ENCODE results near the gene PABPC3.

Gene PABPC3

DNA sequence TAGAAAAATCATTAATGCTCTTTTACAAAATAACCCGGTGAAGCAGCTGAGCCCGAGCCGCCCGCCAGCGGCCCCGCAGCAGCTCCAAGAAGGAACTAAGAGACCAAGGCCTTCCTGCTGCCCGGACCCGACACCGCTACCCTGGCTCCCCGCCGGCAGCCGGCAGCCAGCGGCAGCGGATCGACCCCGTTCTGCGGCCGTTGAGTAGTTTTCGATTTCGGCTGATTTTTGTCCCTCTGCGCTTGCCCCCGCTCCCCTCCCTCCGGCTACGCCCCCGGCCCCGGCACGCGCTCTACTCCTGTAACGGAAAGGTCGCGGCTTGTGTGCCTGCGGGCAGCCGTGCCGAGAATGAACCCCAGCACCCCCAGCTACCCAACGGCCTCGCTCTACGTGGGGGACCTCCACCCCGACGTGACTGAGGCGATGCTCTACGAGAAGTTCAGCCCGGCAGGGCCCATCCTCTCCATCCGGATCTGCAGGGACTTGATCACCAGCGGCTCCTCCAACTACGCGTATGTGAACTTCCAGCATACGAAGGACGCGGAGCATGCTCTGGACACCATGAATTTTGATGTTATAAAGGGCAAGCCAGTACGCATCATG lies at the start of gene PABPC3:
Gene PABPC3, plus strand, starts transcription at position 286 of the 603 bp plus-strand sequence. Its CDS starts 63 bp downstream, at position 349.
- no peak for DNase-seq (ENCODE audit: low read depth in 2 of 2)

- DNase-seq (ENCODE audit: low read depth in 2 of 2), result no peak
Measured at GRCh38 chr13:25046274-25046984, 49.5 kb upstream of the PABPC3 start.

DNA sequence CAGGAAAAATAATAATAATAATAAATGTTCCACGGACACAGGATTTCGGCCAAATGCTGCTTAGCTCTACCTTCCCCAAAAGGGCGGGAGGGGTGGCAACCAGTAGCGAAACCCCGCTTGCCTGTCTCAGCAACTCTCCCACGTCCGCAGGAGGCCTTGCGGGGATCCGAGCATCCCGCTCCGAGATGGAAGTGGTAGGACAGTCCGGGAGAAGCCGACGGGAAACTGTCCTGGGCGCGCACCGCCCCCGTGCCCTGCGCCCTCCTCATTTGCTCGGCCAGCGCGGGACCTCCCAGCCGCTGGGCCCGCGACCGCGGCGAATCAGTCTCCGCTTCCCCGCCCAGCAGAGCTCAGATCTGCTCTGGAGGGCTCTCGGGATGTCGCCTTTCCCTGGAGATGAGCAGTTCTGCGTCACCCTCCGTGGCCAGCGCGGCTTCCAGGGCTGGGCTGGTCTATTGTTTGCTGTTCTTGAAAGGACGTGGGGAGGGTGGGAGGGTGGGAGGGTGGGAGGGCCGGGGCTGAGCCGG lies 48.9 kb upstream of the PABPC3 start:
- DNase-seq (ENCODE audit: low read depth in 2 of 2), result no peak

GRCh38 chr13:25051065-25051464 lies 44.9 kb upstream of the PABPC3 start:
- no peak for DNase-seq (ENCODE audit: low read depth in 2 of 2)

- no peak for DNase-seq (ENCODE audit: low read depth in 2 of 2)
Measured at GRCh38 chr13:25059166-25059565, 36.8 kb upstream of the PABPC3 start.

DNA sequence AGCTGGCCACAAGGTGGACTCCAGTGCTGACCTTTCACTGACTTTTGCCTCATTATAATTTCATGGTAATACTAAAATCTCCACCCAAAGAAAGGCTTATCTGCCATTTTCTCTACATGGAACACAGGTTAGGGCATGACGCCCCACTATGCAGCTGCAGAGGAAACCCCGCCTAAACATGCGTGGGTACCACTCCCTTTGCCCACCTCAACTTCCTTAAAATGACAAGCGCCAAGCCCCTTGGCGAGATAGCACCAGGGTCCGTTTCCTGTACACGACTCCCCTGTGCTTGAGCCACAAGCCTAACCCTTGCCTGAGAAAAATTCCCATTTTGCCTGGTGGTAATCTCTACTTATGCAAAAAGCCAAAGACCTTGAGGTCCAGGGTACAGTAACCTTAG lies 36.0 kb upstream of the PABPC3 start:
- DNase-seq (ENCODE audit: low read depth in 2 of 2), result no peak

GRCh38 chr13:25062479-25062878 lies 33.5 kb upstream of the PABPC3 start:
- DNase-seq (ENCODE audit: low read depth in 2 of 2), result no peak

- no peak for DNase-seq (ENCODE audit: low read depth in 2 of 2)
Measured at GRCh38 chr13:25064396-25064795, 31.5 kb upstream of the PABPC3 start.

- no peak for DNase-seq (ENCODE audit: low read depth in 2 of 2)
Measured at GRCh38 chr13:25065974-25066770, 29.8 kb upstream of the PABPC3 start.

GRCh38 chr13:25067064-25067463 lies 28.9 kb upstream of the PABPC3 start:
- no peak for DNase-seq (ENCODE audit: low read depth in 2 of 2)

DNA sequence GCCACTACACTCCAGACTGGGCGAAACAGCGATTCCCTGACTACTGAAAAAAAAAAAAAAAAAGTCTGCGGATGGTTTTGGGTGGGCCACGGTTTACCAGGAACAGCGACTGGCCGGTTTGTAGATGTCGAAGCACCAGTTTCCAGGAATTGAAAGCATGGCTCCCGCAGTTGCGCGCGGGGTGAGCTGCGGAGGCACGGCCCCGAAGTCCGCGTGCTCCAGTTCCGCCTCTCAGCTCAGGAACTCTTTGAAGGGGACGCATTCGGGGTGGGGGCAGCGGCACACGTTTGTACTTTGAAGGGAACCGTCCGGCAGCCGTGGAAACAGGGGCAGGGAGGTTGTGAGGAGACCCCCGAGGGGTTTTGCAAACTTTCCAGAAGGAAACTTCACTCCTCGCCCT lies 27.1 kb upstream of the PABPC3 start:
- DNase-seq (ENCODE audit: low read depth in 2 of 2), result no peak

DNA sequence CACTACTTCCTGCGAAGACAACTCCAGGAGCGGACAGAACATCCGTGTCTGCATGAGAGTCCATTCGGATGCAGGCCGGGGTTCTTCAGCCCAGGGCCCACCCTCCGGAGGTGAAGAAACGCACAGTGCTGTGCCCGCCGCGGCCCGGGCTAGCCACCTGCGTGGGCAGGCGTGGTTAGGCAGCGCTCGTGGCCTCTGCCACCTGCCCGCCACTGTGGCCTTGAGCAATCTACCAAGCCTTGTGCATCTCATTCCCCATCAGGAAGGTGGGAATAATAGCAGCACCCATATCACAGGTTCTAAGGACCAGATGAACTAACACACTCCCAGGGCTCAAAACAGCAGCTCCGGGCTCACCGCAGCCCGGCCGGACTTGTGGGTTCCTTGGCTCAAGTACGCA lies 26.7 kb upstream of the PABPC3 start:
- no peak for DNase-seq (ENCODE audit: low read depth in 2 of 2)

GRCh38 chr13:25069911-25070310 lies 26.0 kb upstream of the PABPC3 start:
- DNase-seq (ENCODE audit: low read depth in 2 of 2), result no peak

DNA sequence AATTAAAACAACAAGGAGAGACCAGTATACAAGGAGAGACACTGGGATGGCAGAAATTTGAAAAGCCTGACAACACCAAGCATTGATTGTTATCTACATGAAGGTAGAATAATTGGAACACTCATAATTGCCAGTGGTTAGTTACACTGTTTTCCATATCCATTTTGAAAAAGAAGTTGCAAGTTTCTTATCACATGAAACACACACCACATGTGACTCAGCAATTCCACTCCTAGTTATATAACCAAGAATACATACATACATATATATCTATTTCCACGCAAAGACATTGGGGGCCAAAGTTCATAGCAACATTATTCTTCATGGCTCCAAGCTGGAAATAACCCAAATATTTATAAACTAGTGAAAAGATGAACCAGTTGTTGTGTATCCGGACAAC lies 15.2 kb upstream of the PABPC3 start:
- no peak for DNase-seq (ENCODE audit: low read depth in 2 of 2)

- DNase-seq (ENCODE audit: low read depth in 2 of 2), result no peak
Measured at GRCh38 chr13:25084096-25084495, 11.8 kb upstream of the PABPC3 start.

- DNase-seq (ENCODE audit: low read depth in 2 of 2), result no peak
Measured at GRCh38 chr13:25085125-25085742, 10.7 kb upstream of the PABPC3 start.

DNA sequence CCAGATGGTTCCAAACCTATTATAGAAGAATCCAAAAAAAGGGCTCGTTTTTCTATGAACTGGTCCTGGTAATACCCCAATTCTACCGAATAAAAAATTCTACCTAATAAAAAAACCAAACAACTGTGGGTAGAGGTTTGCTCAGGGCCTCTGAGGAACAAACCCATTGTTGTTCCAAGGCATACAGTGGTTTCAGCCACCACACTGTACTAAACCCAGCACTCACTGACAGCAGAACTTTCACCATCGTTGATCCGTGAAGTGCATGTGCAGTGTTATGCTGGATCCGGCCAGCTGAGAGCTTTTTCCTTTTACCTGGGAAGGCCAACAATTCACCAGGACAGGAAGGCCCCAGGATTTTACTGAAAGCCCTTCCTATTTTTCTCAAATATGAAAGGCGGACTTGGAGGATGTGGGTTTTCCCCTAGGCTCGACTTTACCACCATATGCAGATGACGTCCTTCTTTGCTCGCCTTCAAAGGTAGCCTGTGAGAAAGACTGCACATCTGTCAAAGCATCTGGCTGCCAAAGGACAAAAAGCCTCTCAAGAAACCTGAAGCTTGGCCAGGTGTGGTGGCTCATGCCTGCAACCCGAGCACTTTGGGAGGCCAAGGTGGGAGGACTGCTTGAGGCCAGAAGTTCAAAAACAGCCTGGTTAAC lies 7.2 kb upstream of the PABPC3 start:
- DNase-seq (ENCODE audit: low read depth in 2 of 2), result no peak

DNA sequence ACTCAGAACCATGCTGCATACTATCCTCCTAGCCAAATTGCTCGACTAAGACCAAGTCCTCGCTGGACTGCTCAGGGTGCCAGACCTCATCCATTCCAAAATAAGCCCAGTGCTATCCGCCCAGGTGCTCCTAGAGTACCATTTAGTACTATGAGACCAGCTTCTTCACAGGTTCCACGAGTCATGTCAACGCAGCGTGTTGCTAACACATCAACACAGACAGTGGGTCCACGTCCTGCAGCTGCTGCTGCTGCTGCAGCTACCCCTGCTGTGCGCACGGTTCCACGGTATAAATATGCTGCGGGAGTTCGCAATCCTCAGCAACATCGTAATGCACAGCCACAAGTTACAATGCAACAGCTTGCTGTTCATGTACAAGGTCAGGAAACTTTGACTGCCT lies 1.5 kb downstream of the PABPC3 start:
- DNase-seq (ENCODE audit: low read depth in 2 of 2), result no peak

DNA sequence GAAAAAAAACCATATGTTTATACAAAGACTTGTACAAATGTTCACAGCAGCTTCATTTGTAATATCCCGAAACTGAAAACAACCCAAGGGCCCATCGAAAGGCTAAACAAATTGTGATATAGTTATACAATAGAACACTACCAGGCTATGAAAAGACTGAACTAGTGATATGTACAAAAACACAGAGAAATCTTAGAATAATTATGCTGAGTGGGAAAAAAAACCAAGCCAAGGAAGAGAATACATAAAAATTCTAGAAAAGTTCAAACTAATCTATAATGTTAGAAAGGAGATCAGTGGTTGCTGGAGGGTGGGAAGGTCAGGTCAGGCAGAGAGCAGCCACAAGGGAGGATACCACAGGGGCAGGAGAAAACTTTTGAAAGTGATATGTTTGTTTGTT lies 7.8 kb downstream of the PABPC3 start:
- DNase-seq (ENCODE audit: low read depth in 2 of 2), result no peak

DNA sequence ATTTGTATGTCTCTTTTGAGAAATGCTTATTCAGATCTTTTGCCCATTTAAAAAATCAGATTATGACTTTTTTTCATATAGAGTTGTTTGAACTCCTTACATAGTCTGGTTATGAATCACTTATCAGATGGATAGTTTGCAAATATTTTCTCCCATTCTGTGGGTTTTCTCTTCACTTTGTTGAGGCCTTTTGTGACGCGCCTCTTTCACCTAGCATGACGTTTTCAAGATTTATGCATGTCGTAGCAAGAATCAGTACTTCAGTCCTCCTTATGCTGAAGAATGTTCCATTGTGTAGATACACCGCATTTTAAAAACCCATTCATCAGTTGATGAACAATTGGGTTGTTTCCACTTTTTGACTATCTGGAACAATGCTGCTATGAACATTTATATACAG lies 13.4 kb downstream of the PABPC3 start:
- no peak for DNase-seq (ENCODE audit: low read depth in 2 of 2)

DNA sequence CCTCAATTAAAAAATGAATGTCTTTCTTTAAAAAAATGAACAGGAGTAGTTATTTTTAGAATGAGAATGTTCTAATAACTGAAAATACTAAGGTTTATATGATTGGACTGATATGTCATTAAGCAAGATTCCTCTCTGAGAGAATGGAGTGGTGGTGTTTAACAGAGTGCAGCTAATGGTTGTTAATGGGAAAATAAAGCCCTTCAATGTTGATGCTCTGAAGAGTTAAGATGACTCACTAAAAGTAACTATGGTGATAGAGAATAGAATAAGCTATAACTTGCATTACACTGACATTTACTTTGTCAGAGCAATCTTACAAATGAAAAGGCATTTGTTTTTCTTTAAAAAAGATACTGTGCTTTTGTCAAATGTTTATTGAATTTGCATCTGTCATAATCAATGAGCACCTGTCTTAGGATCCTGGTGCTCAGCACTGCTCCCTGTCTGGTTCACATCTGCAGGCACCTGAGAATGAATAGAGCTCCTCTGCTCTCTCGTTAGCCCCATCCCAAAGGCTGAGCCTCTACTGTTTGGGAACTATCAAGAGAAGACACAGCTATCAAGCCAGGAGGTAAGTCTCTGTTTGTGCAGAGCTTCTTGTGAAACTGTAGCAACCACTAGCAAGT lies 15.1 kb downstream of the PABPC3 start:
- no peak for DNase-seq (ENCODE audit: low read depth in 2 of 2)

Data from activated CD8-positive, alpha-beta memory T cell treated with anti-CD3 and anti-CD28 coated beads for 4 hours (primary cell).